ENCODE measurements around the gene MARK2.

DNA sequence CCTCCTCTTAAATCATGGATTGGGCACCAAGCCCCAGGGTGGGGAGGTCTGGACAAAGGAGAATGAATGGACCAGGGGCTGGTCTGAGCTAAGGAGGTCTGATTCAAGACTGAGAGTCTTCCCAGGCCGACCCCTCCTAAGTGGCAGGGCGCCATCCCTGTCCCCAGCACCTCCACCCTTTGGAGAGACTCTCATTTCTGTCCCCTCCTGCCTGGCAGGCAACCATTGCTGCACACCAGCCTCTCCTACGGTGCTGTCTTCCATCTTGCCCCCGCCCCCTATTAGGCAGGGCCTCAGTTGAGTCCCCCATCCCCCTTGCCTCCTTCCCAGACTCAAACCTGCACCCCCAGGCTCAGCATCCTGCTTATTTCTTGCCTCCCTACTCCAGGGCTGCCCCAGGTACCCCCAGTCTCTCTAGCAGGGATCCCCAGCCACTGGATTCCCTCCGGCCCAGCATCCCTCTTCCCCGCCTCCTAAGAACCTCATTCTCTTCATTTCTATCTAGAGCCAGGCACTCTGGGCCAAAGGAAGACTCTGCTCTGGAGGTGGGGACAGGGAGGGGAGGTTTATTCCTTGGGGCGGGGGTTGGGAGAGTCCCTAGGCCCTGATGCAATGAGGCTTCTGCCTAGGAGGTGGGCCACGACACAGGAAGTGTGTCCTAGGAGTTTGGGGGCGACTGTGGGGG, 79.7 kb downstream of the MARK2 start:
- TF ChIP-seq, protein P1, sequence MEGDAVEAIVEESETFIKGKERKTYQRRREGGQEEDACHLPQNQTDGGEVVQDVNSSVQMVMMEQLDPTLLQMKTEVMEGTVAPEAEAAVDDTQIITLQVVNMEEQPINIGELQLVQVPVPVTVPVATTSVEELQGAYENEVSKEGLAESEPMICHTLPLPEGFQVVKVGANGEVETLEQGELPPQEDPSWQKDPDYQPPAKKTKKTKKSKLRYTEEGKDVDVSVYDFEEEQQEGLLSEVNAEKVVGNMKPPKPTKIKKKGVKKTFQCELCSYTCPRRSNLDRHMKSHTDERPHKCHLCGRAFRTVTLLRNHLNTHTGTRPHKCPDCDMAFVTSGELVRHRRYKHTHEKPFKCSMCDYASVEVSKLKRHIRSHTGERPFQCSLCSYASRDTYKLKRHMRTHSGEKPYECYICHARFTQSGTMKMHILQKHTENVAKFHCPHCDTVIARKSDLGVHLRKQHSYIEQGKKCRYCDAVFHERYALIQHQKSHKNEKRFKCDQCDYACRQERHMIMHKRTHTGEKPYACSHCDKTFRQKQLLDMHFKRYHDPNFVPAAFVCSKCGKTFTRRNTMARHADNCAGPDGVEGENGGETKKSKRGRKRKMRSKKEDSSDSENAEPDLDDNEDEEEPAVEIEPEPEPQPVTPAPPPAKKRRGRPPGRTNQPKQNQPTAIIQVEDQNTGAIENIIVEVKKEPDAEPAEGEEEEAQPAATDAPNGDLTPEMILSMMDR (IDR thresholded peaks at IDR 0.05) = no peak
- no peak for TF ChIP-seq POLR2A (IDR thresholded peaks at IDR 0.05)

Data from esophagus squamous epithelium (tissue), 4 donors.